CD14-positive monocyte (primary cell): ENCODE measurements around the gene MYRFL. TPM values are rescaled to one million over a fixed set of nuclear protein-coding genes. Genes with fewer than 3 reads are reported as not detected.

Source experiments
- DNase-seq, 3 donors: peaks; one replicate each; pipeline ENCODE4 v3.0.0-alpha.2; 2011 to 2022
- H2AFZ ChIP-seq: 2 replicates; pipeline ENCODE4 v1.6.0; 2012; ENCODE audit warnings: mild to moderate bottlenecking, low read depth, low read length, inconsistent platforms; ENCODE audit not compliant: insufficient read depth, poor library complexity, severe bottlenecking
- H3K27ac ChIP-seq, 2 donors: 1 replicate in 1 of 2; 2 replicates in 1 of 2; pipeline ENCODE4 v1.5.1; 2012 to 2013; ENCODE audit warnings: low read length in 2 of 2, control low read depth in 1 of 2, inconsistent platforms in 1 of 2, low read depth in 1 of 2, mild to moderate bottlenecking in 1 of 2
- H3K27me3 ChIP-seq, 2 donors: one replicate each; pipeline versions ENCODE4 v1.6.0 to v1.6.1; 2011 to 2013; ENCODE audit warnings: low read length in 2 of 2; ENCODE audit not compliant: control insufficient read depth in 2 of 2, insufficient read depth in 2 of 2
- H3K36me3 ChIP-seq, 2 donors: replicated peaks in 1 of 2; 1 replicate in 1 of 2; 2 replicates in 1 of 2; pipeline versions ENCODE4 v1.5.1 to v1.6.1; 2012 to 2013; ENCODE audit warnings: low read length in 2 of 2, control low read depth in 1 of 2, inconsistent platforms in 1 of 2, mild to moderate bottlenecking in 1 of 2; ENCODE audit not compliant: insufficient read depth in 2 of 2, control insufficient read depth in 1 of 2
- H3K4me1 ChIP-seq, 2 donors: 1 replicate in 1 of 2; 2 replicates in 1 of 2; pipeline versions ENCODE4 v1.5.1 to v1.6.1; 2012 to 2013; ENCODE audit warnings: low read length in 2 of 2, control low read depth in 1 of 2, inconsistent platforms in 1 of 2, mild to moderate bottlenecking in 1 of 2, moderate library complexity in 1 of 2; ENCODE audit not compliant: insufficient read depth in 2 of 2, control insufficient read depth in 1 of 2
- H3K4me2 ChIP-seq: replicated peaks from 2 replicates; pipeline ENCODE3; 2012; ENCODE audit warnings: low read length, moderate library complexity, mild to moderate bottlenecking; ENCODE audit not compliant: poor library complexity, severe bottlenecking; ENCODE audit errors: extremely low read depth
- H3K4me3 ChIP-seq, 3 experiments: fragments of 200-600 bp in 1 of 3; sonication (generic) in 1 of 3; replicated peaks in 1 of 3; 1 replicate in 2 of 3; 2 replicates in 1 of 3; pipeline ENCODE4 v1.5.1; 2011 to 2013; ENCODE audit warnings: low read length in 3 of 3, mild to moderate bottlenecking in 3 of 3, control low read depth in 2 of 3, low read depth in 2 of 3, inconsistent platforms in 1 of 3, moderate library complexity in 1 of 3
- H3K79me2 ChIP-seq: 2 replicates; pipeline ENCODE4 v1.6.0; 2012; ENCODE audit warnings: mild to moderate bottlenecking, control low read depth, inconsistent platforms, low read length, moderate library complexity; ENCODE audit not compliant: insufficient read depth
- H3K9ac ChIP-seq: 2 replicates; pipeline ENCODE4 v1.6.0; 2017; ENCODE audit warnings: low read length, mild to moderate bottlenecking; ENCODE audit not compliant: insufficient read depth, poor library complexity, severe bottlenecking
- H3K9me3 ChIP-seq, 2 donors: replicated peaks in 1 of 2; 1 replicate in 1 of 2; 2 replicates in 1 of 2; pipeline versions ENCODE4 v1.5.1 to v1.6.1; 2012 to 2013; ENCODE audit warnings: low read length in 2 of 2, control low read depth in 1 of 2; ENCODE audit not compliant: control insufficient read depth in 1 of 2, insufficient read depth in 1 of 2
- H4K20me1 ChIP-seq: 2 replicates; pipeline ENCODE4 v1.6.0; 2012; ENCODE audit warnings: mild to moderate bottlenecking, low read length, control low read depth, moderate library complexity; ENCODE audit not compliant: insufficient read depth
- H3K27ac Mint-ChIP-seq, 7 donors: one replicate each; pipeline ENCODE4 v1.8.0; 2020; ENCODE audit warnings: mild to moderate bottlenecking in 7 of 7, mixed read lengths in 7 of 7, moderate library complexity in 6 of 7, inconsistent platforms in 2 of 7
- H3K27me3 Mint-ChIP-seq, 3 donors: one replicate each; pipeline ENCODE4 v1.8.0; 2021 to 2022; ENCODE audit warnings: low read depth in 3 of 3, mild to moderate bottlenecking in 3 of 3, mixed read lengths in 3 of 3, moderate library complexity in 3 of 3, inconsistent platforms in 1 of 3
- H3K36me3 Mint-ChIP-seq, 2 donors: one replicate each; pipeline ENCODE4 v1.8.0; 2020; ENCODE audit warnings: mixed read lengths in 2 of 2, inconsistent platforms in 1 of 2, mild to moderate bottlenecking in 1 of 2
- H3K4me1 Mint-ChIP-seq: one replicate; pipeline ENCODE4 v1.8.0; 2020; ENCODE audit warnings: mild to moderate bottlenecking, mixed read lengths
- H3K4me3 Mint-ChIP-seq, 2 donors: one replicate each; pipeline ENCODE4 v1.8.0; 2020; ENCODE audit warnings: mild to moderate bottlenecking in 2 of 2, mixed read lengths in 2 of 2, moderate library complexity in 1 of 2
- H3K9me3 Mint-ChIP-seq, 7 donors: one replicate each; pipeline ENCODE4 v1.8.0; 2020 to 2022; ENCODE audit warnings: mixed read lengths in 7 of 7, mild to moderate bottlenecking in 6 of 7, moderate library complexity in 6 of 7, inconsistent platforms in 2 of 7
- CTCF ChIP-seq: fragments of 200-600 bp; IDR thresholded peaks from one replicate; pipeline ENCODE4 v1.8.0; 2022; ENCODE audit warnings: antibody characterized with exemption, mild to moderate bottlenecking
- WGBS: methylation state at CpG from one replicate; pipeline ENCODE4 v1.1.5; 2013; ENCODE audit warnings: missing lambda C conversion rate; ENCODE audit not compliant: insufficient coverage; 5-methylcytosine and 5-hydroxymethylcytosine counted together
- intact Hi-C, 2 donors: fragments of 100-400 bp; cut with micrococcal nuclease; formaldehyde crosslinking; loops; one replicate each; pipeline versions ENCODE4 v1.15.0 to v1.15.1; 2023
- polyA plus RNA-seq, 3 donors: library from polyadenylated mRNA; depleted of rRNA in 1 of 3; unstranded in 2 of 3; stranded (reverse) in 1 of 3; fragments of 300-500 nt in 2 of 3; fragments of >200 nt in 1 of 3; fragmentation: Illumina TruSeq in 2 of 3; gene quantifications; 1 replicate in 2 of 3; 2 replicates in 1 of 3; pipeline ENCODE4 v1.2.3, GENCODE V29; 2012 to 2021

MYRFL gene
- polyA plus RNA-seq, 3 donors = not detected

DNA sequence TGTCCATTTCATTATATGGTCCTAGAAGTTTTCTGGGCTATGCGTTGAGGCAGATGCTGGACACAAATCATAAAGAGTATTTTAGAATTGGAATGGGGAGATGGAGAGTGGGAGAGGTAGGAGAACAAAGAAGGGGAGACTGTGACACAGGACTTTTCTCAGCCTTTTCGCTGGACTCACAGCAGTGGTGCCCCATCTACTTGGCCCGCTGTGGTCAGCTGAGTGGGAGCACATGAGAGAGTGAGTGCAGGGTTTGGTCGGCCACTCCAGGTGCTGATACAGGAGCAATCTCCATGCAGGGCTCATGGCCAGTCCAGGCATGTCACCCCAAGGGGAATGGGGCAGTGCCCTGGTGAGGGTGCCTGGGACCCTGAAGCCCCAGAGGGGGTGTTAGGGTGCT lies 109.0 kb downstream of the MYRFL start:
- no peaks in the 10 kb centered on the region for H3K4me1 ChIP-seq
- H3K79me2 ChIP-seq = no peaks in the 10 kb centered on the region
- no peaks in the 10 kb centered on the region for H3K36me3 ChIP-seq
- no peak overlapping the region for H3K9ac ChIP-seq
- Mint-ChIP-seq H3K36me3 (no peaks in the 10 kb centered on the region), H3K9me3 (peaks cover 0 to 8% (median 3%) of the 10 kb centered on the region in 7 donors), H3K27ac (no peak overlapping the region), H3K4me1 (peaks cover 6% of the 10 kb centered on the region), H3K27me3 (peaks cover 0 to 4% (median 0%) of the 10 kb centered on the region in 3 donors), H3K4me3 (no peak overlapping the region)
- no peak overlapping the region for H3K4me3 ChIP-seq
- no peak overlapping the region for H2AFZ ChIP-seq
- no peaks in the 10 kb centered on the region for H3K9me3 ChIP-seq
- no peaks in the 10 kb centered on the region for H3K27me3 ChIP-seq
- H4K20me1 ChIP-seq = no peaks in the 10 kb centered on the region
- no peak overlapping the region for H3K27ac ChIP-seq
- TF ChIP-seq CTCF = no peak
- DNase-seq = no peak
- intact Hi-C loops = no loop called here
- no peak overlapping the region for H3K4me2 ChIP-seq
- WGBS = 100% methylated on average over 2 of the region's 4 CpGs

GRCh38 chr12:69935651-69936100 lies 110.6 kb downstream of the MYRFL start:
- peaks cover 0 to 4% (median 1%) of the 10 kb centered on the region in 3 donors for H3K27me3 Mint-ChIP-seq
- no peak overlapping the region for H3K27ac Mint-ChIP-seq
- Histone ChIP-seq H3K4me2 (no peak overlapping the region), H3K4me3 (no peak overlapping the region), H3K9ac (no peak overlapping the region), H3K27ac (no peak overlapping the region), H3K36me3 (no peaks in the 10 kb centered on the region), H3K27me3 (no peaks in the 10 kb centered on the region), H4K20me1 (no peaks in the 10 kb centered on the region), H3K79me2 (no peaks in the 10 kb centered on the region), H2AFZ (no peak overlapping the region), H3K9me3 (no peaks in the 10 kb centered on the region), H3K4me1 (no peaks in the 10 kb centered on the region)
- H3K4me1 Mint-ChIP-seq = no peaks in the 10 kb centered on the region
- no peak for DNase-seq
- WGBS = 80% methylated on average over 4 of the region's 5 CpGs
- H3K9me3 Mint-ChIP-seq = peaks cover 0 to 9% (median 6%) of the 10 kb centered on the region in 7 donors
- H3K4me3 Mint-ChIP-seq = no peak overlapping the region
- no peak for TF ChIP-seq CTCF
- intact Hi-C loops = no loop called here
- no peaks in the 10 kb centered on the region for H3K36me3 Mint-ChIP-seq
